ENCODE measurements around the gene SIDT2. TPM values are rescaled to one million over a fixed set of nuclear protein-coding genes. Genes with fewer than 3 reads are reported as not detected.

The SIDT2 gene
- total RNA-seq, 2 donors from 2014 or later, result 42.0 to 88.7 TPM

DNA sequence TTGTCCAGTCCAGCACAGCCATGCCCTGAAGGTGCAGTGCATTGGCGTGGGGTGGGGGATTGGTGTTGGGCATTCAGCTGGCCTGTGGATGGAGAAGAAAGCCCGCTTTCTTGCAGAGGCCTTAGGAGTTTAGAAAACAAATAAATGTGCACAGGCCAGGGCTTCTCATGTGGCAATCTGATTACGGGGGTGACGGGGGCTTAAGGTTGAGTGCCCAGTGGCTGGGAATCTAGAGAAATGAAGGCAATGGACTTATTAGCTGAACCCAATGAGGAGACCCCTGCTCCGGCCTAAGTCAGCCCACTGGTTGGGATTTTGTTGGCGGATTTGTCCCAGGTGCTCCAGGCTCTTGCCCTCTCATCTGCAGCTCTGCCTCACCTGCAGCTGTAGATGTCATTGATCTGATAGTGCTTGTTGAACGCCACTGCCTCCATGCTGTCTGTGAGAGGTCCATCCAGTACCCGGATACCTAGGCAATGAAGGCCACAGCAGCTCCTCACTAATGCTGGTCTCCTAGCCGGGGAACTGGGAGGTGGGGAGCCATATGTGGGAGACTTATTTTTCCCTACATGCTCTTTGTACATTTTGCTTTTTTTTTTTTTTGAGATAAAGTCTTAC is 47.1 kb downstream of the SIDT2 start:
- H3K9me3 ChIP-seq, result no peaks in the 10 kb centered on the region
- 83 to 92% methylated on average over 8 to 9 of the region's 9 CpGs for WGBS, 2 donors
- DNase-seq (no peak), ATAC-seq (no peak)
- no peaks in the 10 kb centered on the region for H3K27me3 ChIP-seq
- peaks cover 35% of the 10 kb centered on the region for H3K4me1 ChIP-seq
- TF ChIP-seq, protein P1, sequence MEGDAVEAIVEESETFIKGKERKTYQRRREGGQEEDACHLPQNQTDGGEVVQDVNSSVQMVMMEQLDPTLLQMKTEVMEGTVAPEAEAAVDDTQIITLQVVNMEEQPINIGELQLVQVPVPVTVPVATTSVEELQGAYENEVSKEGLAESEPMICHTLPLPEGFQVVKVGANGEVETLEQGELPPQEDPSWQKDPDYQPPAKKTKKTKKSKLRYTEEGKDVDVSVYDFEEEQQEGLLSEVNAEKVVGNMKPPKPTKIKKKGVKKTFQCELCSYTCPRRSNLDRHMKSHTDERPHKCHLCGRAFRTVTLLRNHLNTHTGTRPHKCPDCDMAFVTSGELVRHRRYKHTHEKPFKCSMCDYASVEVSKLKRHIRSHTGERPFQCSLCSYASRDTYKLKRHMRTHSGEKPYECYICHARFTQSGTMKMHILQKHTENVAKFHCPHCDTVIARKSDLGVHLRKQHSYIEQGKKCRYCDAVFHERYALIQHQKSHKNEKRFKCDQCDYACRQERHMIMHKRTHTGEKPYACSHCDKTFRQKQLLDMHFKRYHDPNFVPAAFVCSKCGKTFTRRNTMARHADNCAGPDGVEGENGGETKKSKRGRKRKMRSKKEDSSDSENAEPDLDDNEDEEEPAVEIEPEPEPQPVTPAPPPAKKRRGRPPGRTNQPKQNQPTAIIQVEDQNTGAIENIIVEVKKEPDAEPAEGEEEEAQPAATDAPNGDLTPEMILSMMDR (IDR thresholded peaks at IDR 0.05), result no peak
- TF ChIP-seq POLR2A (IDR thresholded peaks at IDR 0.05), result no peak
- no peak overlapping the region for H3K27ac ChIP-seq
- H3K36me3 ChIP-seq (replicated peaks in 1 of 2; ENCODE audit: insufficient read depth in 1 of 2, low read depth in 2 of 2), result peaks cover 0 to 21% of the 10 kb centered on the region in 2 donors
- H3K4me3 ChIP-seq, result no peak overlapping the region
- intact Hi-C loops (cut with DNase I), result loop anchor here (10.0 kb wide), 1 partner anchor 351 kb away; no protein-coding TSS in a partner anchor

- Histone ChIP-seq H3K36me3 (replicated peaks in 1 of 2; ENCODE audit: insufficient read depth in 1 of 2, low read depth in 2 of 2) (peaks cover 0 to 21% of the 10 kb centered on the region in 2 donors), H3K4me3 (no peak overlapping the region), H3K4me1 (peaks cover 34% of the 10 kb centered on the region), H3K9me3 (no peaks in the 10 kb centered on the region), H3K27me3 (no peaks in the 10 kb centered on the region), H3K27ac (no peak overlapping the region)
- 62 to 69% methylated on average over 18 to 19 of the region's 19 CpGs for WGBS, 2 donors
- peak; percentile 46 to 75 (median 68) for DNase-seq
- no peak for TF ChIP-seq POLR2A (IDR thresholded peaks at IDR 0.05)
- TF ChIP-seq, protein P1 (IDR thresholded peaks at IDR 0.05), result peak; percentile 64 to 93 (median 84)
- peak; percentile 90 for ATAC-seq
- intact Hi-C loops (cut with DNase I), result loop anchor here (10.0 kb wide), 1 partner anchor 352 kb away; no protein-coding TSS in a partner anchor
Measured at GRCh38 chr11:117226388-117227385, 48.1 kb downstream of the SIDT2 start.

DNA sequence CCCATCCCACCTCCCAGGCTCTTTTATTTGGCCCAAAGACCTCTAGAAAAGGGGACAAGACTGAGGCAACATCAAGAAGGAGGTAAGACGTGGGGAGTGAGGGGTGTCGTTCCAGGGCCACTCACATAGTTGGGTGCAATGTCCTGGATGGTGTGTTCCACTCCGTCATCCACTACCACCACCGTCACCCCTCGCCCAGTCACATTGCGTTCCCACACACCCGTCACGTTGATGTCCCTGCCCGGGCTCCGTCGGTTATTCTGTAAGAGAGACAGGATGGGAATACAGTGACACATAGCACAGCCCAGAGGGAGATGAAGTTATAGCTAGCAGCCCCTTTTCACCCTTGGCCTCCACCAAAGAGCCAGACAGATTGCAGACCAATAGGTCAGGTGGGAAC is 49.5 kb downstream of the SIDT2 start:
- Histone ChIP-seq H3K4me1 (peaks cover 27% of the 10 kb centered on the region), H3K4me3 (no peak overlapping the region), H3K27me3 (no peaks in the 10 kb centered on the region), H3K36me3 (replicated peaks in 1 of 2; ENCODE audit: insufficient read depth in 1 of 2, low read depth in 2 of 2) (peaks cover 0 to 18% of the 10 kb centered on the region in 2 donors), H3K27ac (no peak overlapping the region), H3K9me3 (no peaks in the 10 kb centered on the region)
- intact Hi-C loops (cut with DNase I), result loop anchor here (10.0 kb wide), 1 partner anchor 353 kb away; no protein-coding TSS in a partner anchor
- no peak for DNase-seq
- TF ChIP-seq, protein P1 (IDR thresholded peaks at IDR 0.05), result no peak
- TF ChIP-seq POLR2A (IDR thresholded peaks at IDR 0.05), result no peak
- WGBS, 2 donors, result 88 to 93% methylated on average over 11 of the region's 11 CpGs
- ATAC-seq, result no peak

DNA sequence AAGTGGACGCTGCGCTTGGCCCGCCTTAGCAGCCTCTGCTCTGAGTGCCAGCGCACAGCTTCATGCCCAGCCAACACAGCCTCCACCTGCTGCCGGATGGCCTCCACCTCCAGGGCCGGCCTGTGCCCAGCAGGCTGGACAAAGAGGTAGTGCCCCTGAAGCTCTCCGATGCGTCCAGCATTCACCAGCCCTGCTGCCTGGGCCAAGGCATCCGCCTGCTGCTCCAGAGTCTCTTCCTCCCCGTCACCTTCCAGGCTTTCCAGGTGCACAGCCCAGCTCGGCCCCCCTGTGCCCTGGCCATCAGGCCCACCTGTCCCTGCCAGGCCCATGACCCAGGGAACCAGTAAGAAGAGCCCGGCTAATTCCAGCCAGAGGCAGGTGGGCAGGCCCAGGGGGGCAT is 50.9 kb downstream of the SIDT2 start:
- TF ChIP-seq, protein P1 (IDR thresholded peaks at IDR 0.05), result no peak
- TF ChIP-seq POLR2A (IDR thresholded peaks at IDR 0.05), result no peak
- Histone ChIP-seq H3K4me3 (no peak overlapping the region), H3K27me3 (no peaks in the 10 kb centered on the region), H3K9me3 (no peaks in the 10 kb centered on the region), H3K4me1 (peaks cover 37% of the 10 kb centered on the region), H3K36me3 (replicated peaks in 1 of 2; ENCODE audit: insufficient read depth in 1 of 2, low read depth in 2 of 2) (peaks cover 0 to 14% of the 10 kb centered on the region in 2 donors), H3K27ac (no peak overlapping the region)
- intact Hi-C loops (cut with DNase I), result loop anchor here (10.0 kb wide), 1 partner anchor 355 kb away; no protein-coding TSS in a partner anchor
- DNase-seq (no peak), ATAC-seq (no peak)
- WGBS, 2 donors, result 88 to 91% methylated on average over 12 of the region's 12 CpGs

Data from body of pancreas (tissue), 4 donors.